Muscle of leg (tissue), 16 donors: ENCODE data around the gene TIMD4. TPM values are rescaled to one million over a fixed set of nuclear protein-coding genes. Genes with fewer than 3 reads are reported as not detected.
"Not testable (repeated sequence)": the region's sequence is repeated elsewhere in the genome, so short reads cannot be mapped to it uniquely, and the experiment has no call there.

ENCODE experiments used
- DNase-seq: peaks from one replicate; pipeline ENCODE4 v3.0.0; 2013
- H3K27ac ChIP-seq: one replicate; pipeline ENCODE4 v1.5.1; 2013; ENCODE audit warnings: mild to moderate bottlenecking, low read length, control low read depth
- H3K27me3 ChIP-seq: one replicate; pipeline ENCODE4 v1.6.1; 2013; ENCODE audit warnings: low read length; ENCODE audit not compliant: control insufficient read depth, insufficient read depth
- H3K36me3 ChIP-seq: one replicate; pipeline ENCODE4 v1.6.1; 2013; ENCODE audit warnings: low read length; ENCODE audit not compliant: control insufficient read depth, insufficient read depth
- H3K4me1 ChIP-seq: one replicate; pipeline ENCODE4 v1.6.1; 2013; ENCODE audit warnings: low read length; ENCODE audit not compliant: control insufficient read depth, insufficient read depth
- H3K4me3 ChIP-seq: one replicate; pipeline ENCODE4 v1.5.1; 2013; ENCODE audit warnings: low read length, control low read depth
- H3K9me3 ChIP-seq: replicated peaks from 2 replicates; pipeline ENCODE4 v1.6.1; 2013; ENCODE audit warnings: low read depth, low read length; ENCODE audit not compliant: control insufficient read depth
- WGBS: methylation state at CpG from one replicate; pipeline ENCODE4 v1.1.5; 2013; ENCODE audit warnings: missing lambda C conversion rate; ENCODE audit not compliant: insufficient coverage; 5-methylcytosine and 5-hydroxymethylcytosine counted together
- long read RNA-seq, 11 donors: transcript quantifications; one replicate each; lab custom pipeline, GENCODE V29; 2026
- polyA plus RNA-seq, 8 donors: library from polyadenylated mRNA; unstranded; fragments of 120-200 nt; gene quantifications; one replicate each; pipeline versions ENCODE4 v1.2.1 to v1.2.3, GENCODE V29; 2013; ENCODE audit warnings: inconsistent platforms in 1 of 8, low replicate concordance in 1 of 8; ENCODE audit not compliant: insufficient read length in 8 of 8, insufficient read depth in 1 of 8
- total RNA-seq: library from RNA; stranded (reverse); fragments of 120-200 nt; gene quantifications from one replicate; pipeline ENCODE4 v1.2.4, GENCODE V29; 2013

TIMD4 gene
- total RNA-seq = 1.9 TPM
- polyA plus RNA-seq = 1 to 10 TPM in 7 of 8 donors, under 1 TPM in 1; 0.84 to 4.1 (median 2.2) TPM
- long read RNA-seq, donor 1 = 0 reads
- long read RNA-seq, donor 2 = 0 reads
- long read RNA-seq, donor 3, partial matches to known transcripts = 0 of 1 reads
- long read RNA-seq, donor 3, other reads (novel, unspliced or antisense) = 0 of 1 reads
- long read RNA-seq, donor 4 = 0 reads
- long read RNA-seq, donor 5, partial matches to known transcripts = 0 of 1 reads
- long read RNA-seq, donor 5, other reads (novel, unspliced or antisense) = 0 of 1 reads
- long read RNA-seq, donor 6 = 0 reads
- long read RNA-seq, donor 7 = 0 reads
- long read RNA-seq, donor 8 = 0 reads
- long read RNA-seq, donor 9 = 0 reads
- long read RNA-seq, donor 10 = 0 reads
- long read RNA-seq, donor 11 = 0 reads

GRCh38 chr5:156963125-156963524 is at the start of gene TIMD4:
TIMD4 (minus strand) TSS chr5:156963226; CDS start chr5:156963198, 28 bp downstream.
- H3K4me3 ChIP-seq = no peak within 1 kb of the TSS
- peak; percentile 56 for DNase-seq
- H3K9me3 ChIP-seq = peaks cover 5% of the 10 kb centered on the region
- H3K4me1 ChIP-seq = no peaks in the 10 kb centered on the region
- H3K27me3 ChIP-seq = no peaks in the 10 kb centered on the region
- no peak within 1 kb of the TSS for H3K27ac ChIP-seq
- H3K36me3 ChIP-seq = no peaks in the 10 kb centered on the region
- WGBS = 60% methylated on average over 1 of the region's 4 CpGs

GRCh38 chr5:157006262-157006661 is 43.2 kb upstream of the TIMD4 start:
- no peaks in the 10 kb centered on the region for H3K27me3 ChIP-seq
- DNase-seq = peak; percentile 36
- no peaks in the 10 kb centered on the region for H3K4me1 ChIP-seq
- H3K36me3 ChIP-seq = no peaks in the 10 kb centered on the region
- peaks cover 3% of the 10 kb centered on the region for H3K9me3 ChIP-seq
- WGBS = 13% methylated on average over 2 of the region's 2 CpGs
- H3K4me3 ChIP-seq = no peak overlapping the region
- no peak overlapping the region for H3K27ac ChIP-seq

GRCh38 chr5:157004893-157005551 is 42.0 kb upstream of the TIMD4 start:
- no peaks in the 10 kb centered on the region for H3K4me1 ChIP-seq
- H3K4me3 ChIP-seq = no peak overlapping the region
- H3K27ac ChIP-seq = no peak overlapping the region

GRCh38 chr5:156991714-156992113 is 28.7 kb upstream of the TIMD4 start:
- no peak overlapping the region for H3K27ac ChIP-seq
- no peaks in the 10 kb centered on the region for H3K4me1 ChIP-seq
- no peak overlapping the region for H3K4me3 ChIP-seq
- H3K27me3 ChIP-seq = no peaks in the 10 kb centered on the region
- DNase-seq = peak; percentile 6
- no peaks in the 10 kb centered on the region for H3K36me3 ChIP-seq
- H3K9me3 ChIP-seq = no peaks in the 10 kb centered on the region
- 100% methylated on average over 3 of the region's 4 CpGs for WGBS

More at GRCh38 chr5:157004893-157005551, 42.0 kb upstream of the TIMD4 start:
- Histone ChIP-seq H3K9me3 (peaks cover 6% of the 10 kb centered on the region), H3K27me3 (no peaks in the 10 kb centered on the region), H3K36me3 (no peaks in the 10 kb centered on the region)
- DNase-seq = no peak

- no peak overlapping the region for H3K4me3 ChIP-seq
- H3K36me3 ChIP-seq = no peaks in the 10 kb centered on the region
These were observed 21.0 kb upstream of the TIMD4 start for GRCh38 chr5:156984064-156984463.

GRCh38 chr5:156981481-156981880 is 18.5 kb upstream of the TIMD4 start:
- H3K27me3 ChIP-seq = no peaks in the 10 kb centered on the region
- H3K4me1 ChIP-seq = no peaks in the 10 kb centered on the region
- no peaks in the 10 kb centered on the region for H3K9me3 ChIP-seq
- no peak overlapping the region for H3K27ac ChIP-seq
- H3K4me3 ChIP-seq = no peak overlapping the region
- DNase-seq = peak; percentile 36
- H3K36me3 ChIP-seq = no peaks in the 10 kb centered on the region

More at GRCh38 chr5:156984064-156984463, 21.0 kb upstream of the TIMD4 start:
- DNase-seq = no peak
- H3K27me3 ChIP-seq = no peaks in the 10 kb centered on the region
- no peaks in the 10 kb centered on the region for H3K9me3 ChIP-seq
- no peaks in the 10 kb centered on the region for H3K4me1 ChIP-seq
- H3K27ac ChIP-seq = no peak overlapping the region
- 84% methylated on average over 5 of the region's 9 CpGs for WGBS

- Histone ChIP-seq H3K4me1 (no peaks in the 10 kb centered on the region), H3K9me3 (no peaks in the 10 kb centered on the region), H3K27me3 (no peaks in the 10 kb centered on the region), H3K4me3 (no peak overlapping the region), H3K27ac (no peak overlapping the region), H3K36me3 (no peaks in the 10 kb centered on the region)
- WGBS = 75% methylated on average over 3 of the region's 6 CpGs
- DNase-seq = peak; percentile 30
These were observed 11.3 kb upstream of the TIMD4 start for GRCh38 chr5:156974328-156974727.

- 63% methylated on average over 1 of the region's 3 CpGs for WGBS
- DNase-seq = no peak
- Histone ChIP-seq H3K9me3 (no peaks in the 10 kb centered on the region), H3K4me3 (no peak overlapping the region), H3K27ac (no peak overlapping the region), H3K27me3 (no peaks in the 10 kb centered on the region), H3K36me3 (no peaks in the 10 kb centered on the region), H3K4me1 (no peaks in the 10 kb centered on the region)
These were observed 9.0 kb upstream of the TIMD4 start for GRCh38 chr5:156971848-156972525.

- Histone ChIP-seq H3K27ac (no peak overlapping the region), H3K27me3 (no peaks in the 10 kb centered on the region), H3K4me3 (no peak overlapping the region), H3K9me3 (no peaks in the 10 kb centered on the region), H3K36me3 (no peaks in the 10 kb centered on the region), H3K4me1 (no peaks in the 10 kb centered on the region)
- WGBS = 100% methylated on average over 1 of the region's 3 CpGs
- no peak for DNase-seq
These were observed 8.4 kb upstream of the TIMD4 start for GRCh38 chr5:156971415-156971814.

- WGBS = 95% methylated on average over 2 of the region's 3 CpGs
- H3K27me3 ChIP-seq, H3K4me3 ChIP-seq, H3K36me3 ChIP-seq, H3K9me3 ChIP-seq, H3K4me1 ChIP-seq, H3K27ac ChIP-seq, DNase-seq: not testable (repeated sequence)
These were observed 4.4 kb upstream of the TIMD4 start for GRCh38 chr5:156967386-156967785.
